HG02763 (cell line): ENCODE data around the gene PEMT.
"Not testable (repeated sequence)": the region's sequence is repeated elsewhere in the genome, so short reads cannot be mapped to it uniquely, and the experiment has no call there.

Source experiments
- ATAC-seq: cut with Tn5 transposase; IDR thresholded peaks from one replicate; pipeline ENCODE4 v1.9.1; 2021; ENCODE audit warnings: mild to moderate bottlenecking, moderate library complexity; ENCODE audit not compliant: unreplicated experiment

PEMT gene

DNA sequence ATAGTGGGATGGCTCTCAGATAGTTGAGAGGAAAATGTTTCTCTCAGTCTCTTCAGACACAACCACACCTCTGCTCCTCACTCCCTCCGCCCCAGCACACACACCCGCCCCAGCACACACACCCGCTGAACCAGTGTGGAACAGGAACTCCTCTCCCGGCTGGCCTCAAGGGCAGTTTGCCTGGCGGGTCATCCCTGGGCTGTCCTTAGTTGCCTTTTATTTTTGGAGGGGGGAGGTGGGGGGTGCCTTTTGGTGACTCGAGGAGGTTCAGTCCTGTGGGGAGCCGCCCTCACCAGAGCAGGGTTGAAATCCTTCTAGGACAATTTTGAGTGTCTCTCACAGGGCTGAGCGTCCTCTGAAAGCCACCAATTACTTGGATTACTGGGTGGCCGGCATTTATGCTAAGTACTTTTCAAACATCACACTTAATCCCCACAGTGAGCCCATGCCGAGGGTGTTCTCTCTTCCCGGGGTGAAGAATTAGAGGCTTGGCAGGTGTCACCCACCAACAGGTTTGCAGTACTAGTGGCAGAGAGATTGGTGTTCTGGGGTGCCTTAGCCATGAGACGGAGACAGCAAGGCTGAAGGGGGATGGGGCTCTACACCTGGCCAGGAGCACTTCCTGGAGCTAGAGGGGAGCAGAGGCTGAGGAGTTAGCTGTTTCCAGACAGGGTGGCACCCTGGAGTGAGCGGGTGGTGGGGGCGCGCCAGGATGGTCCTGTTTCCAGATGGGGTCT lies 98.1 kb downstream of the PEMT start:
- no peak for ATAC-seq

DNA sequence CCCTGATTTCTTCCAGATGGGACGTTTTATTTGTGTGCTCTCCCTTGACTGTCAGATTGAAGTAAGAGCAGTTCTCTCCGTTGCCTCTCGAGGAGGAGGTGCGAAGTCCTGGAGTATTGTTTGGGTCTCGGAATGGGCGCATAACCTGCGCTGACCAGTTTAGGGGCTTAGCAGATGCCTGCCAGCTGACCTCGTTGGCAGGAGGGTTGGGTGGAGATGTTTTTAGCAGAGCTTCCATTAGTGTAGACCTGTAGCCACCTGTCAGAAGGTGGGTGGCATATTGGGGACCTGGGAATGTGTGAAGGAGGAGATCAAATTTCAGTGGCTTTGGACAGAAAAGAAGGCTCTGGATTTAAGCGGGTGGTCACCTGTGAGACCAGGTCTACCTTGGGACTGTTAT lies 98.9 kb downstream of the PEMT start:
- no peak for ATAC-seq

DNA sequence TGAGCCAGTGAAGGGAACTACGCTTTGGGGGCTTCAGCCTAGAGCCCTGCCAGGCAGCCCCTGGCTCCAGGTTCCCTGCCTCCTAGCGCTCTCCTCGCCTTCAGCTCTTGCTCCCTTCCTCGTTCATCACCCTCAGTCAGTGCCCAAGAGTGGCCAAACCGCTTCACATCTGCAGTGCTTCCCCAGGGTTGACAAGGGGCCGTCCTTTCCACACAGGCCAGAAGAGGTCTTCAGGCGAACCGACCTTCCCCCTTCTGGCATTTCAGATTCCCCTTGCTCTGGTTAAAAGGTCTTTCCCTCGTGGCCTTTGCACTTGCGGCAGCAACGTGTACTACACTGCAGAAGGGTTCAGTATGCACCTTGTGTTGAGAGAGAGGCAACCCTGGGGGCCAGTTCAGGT lies 99.4 kb downstream of the PEMT start:
- ATAC-seq = no peak

DNA sequence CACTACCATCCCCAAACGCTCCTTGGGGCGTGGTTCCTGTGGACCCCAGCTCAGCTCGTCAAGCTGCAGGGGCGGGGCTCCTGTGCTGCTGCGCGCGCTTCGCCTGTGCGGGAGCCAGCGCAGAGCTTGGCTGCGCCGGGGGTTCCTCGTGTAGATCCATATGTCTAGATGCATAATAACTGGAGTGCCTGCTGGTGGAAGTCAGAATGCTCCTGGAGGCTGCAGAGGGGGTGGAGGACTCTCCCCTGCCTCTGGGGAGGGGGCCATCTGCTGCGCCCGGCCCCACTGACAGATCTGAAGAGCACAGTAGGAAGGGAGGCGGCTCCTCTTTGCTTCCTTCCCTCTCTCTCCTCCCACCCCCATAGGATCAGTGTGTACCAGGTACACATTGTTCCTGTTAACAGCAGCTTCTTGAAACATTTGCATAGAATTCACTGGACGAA lies 99.9 kb downstream of the PEMT start:
- ATAC-seq = no peak

DNA sequence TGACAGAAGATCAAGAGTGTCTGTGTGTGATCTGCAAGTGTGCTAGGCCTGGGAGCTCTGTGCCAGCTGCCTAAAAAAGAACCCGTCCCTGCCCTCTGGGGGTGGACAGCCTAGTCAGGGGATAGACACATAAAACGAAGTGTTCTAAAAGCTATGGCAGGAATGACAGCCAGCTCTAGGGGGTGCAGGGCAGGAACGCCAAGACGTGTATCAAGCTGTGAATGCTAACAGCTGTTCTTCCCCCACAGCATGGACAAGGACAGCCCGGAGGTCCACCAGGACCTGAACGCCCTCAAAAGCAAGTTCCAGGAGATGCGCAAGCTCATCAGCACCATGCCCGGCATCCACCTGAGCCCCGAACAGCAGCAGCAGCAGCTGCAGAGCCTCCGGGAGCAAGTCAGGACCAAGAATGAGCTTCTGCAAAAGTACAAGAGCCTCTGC lies 100.5 kb downstream of the PEMT start:
- ATAC-seq = no peak

DNA sequence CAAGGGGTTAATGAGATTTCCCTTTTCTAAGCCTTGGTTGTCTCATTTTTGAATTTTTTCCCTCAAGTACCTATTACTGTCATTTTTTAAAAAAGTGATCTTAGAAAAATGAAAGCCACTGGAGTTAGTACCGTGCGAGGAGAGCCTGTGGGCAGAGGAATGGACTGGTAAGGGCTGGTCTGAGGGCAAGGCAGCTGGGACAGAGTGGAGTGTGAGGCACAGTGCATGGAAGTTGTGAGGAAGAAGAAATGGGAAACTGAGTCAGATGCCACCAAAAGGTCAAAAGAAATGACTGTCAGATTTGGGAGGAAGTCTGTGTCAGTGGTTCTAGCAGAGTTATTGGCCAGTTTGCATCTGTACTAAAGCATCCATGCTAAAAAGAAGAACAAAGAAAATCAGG lies 103.5 kb downstream of the PEMT start:
- no peak for ATAC-seq

DNA sequence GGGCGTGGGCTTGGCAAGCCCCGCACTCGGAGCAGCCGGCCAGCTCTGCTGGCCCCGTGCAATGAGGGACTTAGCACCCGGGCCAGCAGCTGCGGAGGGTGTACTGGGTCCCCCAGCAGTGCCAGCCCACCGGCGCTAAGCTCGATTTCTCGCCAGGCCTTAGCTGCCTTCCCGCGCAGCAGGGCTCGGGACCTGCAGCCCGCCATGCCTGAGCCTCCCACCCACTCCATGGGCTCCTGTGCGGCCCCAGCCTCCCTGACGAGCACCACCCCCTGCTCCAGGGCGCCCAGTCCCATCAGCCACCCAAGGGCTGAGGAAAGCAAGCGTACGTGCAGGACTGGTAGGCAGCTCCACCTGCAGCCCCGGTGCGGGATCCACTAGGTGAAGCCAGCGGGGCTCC lies 105.1 kb downstream of the PEMT start:
- ATAC-seq = not testable (repeated sequence)

DNA sequence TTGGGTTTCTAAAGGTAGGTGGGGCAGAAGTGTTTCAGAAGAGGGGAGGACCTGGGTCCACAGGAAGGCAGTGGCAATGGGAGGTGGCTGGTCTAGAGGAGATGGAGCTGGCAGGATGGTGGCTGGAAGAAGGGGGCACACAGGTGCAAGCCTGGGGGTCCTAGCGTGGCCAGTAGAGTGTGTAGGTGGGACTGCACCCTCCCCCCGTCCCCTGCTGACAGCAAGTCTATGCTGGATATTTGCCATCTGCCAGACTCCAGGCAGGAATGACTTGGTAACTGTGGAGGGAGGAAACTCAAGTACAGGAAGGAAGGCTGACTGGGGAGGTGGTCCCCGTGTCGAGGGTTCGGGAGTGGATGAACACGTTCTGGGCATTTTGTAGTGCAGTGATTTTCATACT lies 106.1 kb downstream of the PEMT start:
- ATAC-seq = no peak

DNA sequence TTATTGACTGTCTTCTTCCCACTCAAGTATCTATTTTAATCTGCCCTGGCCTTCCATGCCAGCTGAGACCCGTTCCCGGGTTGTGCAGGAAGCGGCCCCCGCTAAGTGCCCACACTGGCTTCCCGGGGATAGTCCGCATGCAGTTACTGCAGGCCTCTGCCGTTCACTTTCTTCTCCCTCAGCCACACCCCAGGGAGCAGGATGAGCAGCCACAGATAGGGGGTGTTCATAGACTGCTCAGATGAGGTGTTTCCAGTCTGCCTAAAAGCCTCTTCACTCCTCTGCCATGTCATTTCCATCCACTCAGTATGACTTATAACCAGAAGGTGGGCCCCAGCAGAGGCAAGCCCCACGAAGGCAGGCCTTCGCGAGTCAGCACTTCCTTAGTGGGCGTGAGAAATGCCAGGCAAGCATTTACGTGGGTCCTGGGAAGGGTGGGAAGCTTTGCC lies 107.0 kb downstream of the PEMT start:
- ATAC-seq = no peak

DNA sequence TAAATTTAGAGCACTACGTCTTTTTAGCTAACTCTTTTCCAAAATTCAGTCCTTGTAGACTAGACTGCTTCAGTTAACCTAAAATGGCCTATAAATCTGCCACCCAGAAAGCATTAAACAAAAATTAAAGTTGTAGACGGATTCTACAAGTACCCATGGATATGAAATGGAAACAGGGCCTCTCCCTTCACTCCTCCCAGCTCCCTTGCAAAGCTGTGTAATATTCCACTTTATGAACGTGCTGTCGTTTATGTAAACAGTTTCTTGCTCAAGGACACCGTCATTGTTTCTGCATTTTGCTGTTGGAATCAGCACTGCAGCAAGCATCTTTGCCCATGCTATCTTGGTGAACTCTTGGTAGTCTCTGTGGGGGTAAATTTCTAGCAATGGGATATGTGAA lies 109.6 kb downstream of the PEMT start:
- ATAC-seq = no peak

DNA sequence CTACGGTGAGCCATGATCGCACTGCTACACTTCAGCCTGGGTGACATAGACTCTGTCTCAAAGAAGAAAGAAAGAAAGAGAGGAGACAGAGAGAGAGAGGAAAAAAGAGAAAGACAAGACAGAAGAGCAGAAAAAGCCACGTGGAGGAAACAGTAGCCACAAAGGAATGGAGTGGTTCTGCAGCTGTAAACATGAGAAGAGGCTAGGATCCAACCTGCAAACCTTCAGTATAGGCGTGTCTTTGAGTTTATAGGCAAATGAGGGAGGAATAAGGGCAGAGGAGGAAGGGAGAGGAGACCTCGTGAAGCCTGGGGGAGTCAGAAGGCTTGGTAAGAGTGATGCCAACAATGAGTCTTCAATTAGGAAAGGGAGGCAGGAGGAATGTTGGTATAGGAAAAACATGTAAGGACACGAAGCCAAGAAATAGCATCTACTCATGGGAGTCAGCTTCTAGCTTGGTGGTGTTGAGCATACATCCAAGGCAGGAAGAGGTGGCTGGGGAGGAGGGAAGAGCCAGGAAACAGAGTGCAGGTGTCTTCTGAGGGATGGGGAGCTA lies 110.8 kb downstream of the PEMT start:
- no peak for ATAC-seq

DNA sequence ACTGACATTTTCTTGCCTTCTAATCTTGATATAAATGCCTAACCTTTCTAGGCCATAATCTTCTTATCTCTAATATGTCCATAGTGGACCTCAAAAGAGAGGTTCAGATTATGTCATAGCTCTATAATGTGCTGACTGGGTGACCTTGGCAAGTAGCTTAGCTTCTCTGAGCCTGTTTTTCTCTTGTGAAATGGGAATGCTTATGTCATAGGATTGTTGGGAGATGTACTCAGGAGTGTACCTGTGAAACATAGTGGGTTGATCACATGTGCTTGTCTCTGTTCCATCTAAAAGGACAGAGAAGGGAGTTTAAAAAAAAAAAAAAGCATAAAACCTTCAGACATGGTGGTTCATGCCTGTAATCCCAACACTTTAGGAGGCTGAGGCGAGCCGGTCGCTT lies 112.3 kb downstream of the PEMT start:
- no peak for ATAC-seq

DNA sequence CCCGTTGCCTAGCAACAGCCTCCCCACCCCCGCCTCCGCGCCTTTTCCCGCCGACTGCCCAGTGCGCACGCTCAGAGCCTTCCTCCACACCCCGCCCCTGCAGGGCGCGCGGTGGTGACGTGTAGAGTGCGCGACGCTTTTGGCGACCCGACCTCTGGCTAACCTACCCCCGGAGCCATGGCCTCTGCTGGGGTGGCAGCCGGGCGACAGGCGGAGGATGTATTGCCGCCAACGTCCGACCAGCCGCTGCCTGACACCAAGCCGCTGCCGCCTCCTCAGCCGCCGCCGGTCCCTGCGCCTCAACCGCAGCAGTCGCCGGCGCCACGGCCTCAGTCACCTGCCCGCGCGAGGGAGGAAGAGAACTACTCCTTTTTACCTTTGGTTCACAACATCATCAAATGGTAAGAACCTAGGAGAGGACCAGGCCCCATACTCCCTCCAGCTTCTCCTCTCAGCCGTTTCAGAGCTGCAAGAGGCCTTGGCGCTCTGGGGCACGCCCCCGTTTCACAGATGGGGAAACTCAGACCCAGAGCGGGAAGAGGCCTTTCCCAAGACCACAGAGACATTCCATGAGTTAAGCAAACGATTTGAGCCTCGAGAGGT lies 114.5 kb downstream of the PEMT start, which contains the start of gene MED9:
MED9 (plus strand) TSS at position 136 of the 603 bp plus-strand sequence; CDS start at position 178, 42 bp downstream.
- ATAC-seq = peak; percentile 77

DNA sequence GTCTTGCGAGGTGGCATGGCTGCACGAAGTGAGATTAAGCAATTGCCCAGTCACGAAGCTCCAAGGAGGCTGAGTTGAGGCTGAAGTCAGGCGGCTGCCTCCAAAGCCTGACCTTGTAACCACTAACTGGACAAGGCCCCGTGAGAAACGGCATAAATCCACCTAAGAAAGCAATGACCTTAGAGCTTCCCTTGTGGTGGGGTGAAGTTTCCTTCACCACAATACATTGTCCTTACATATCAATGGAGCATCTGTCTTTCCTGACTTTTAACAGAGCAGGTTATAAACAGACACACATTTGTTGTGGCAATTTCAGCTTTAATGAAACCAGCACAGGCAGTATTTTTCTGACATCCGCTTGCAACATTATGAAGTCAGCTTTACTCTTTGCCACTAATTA lies 117.2 kb downstream of the PEMT start:
- ATAC-seq = no peak

DNA sequence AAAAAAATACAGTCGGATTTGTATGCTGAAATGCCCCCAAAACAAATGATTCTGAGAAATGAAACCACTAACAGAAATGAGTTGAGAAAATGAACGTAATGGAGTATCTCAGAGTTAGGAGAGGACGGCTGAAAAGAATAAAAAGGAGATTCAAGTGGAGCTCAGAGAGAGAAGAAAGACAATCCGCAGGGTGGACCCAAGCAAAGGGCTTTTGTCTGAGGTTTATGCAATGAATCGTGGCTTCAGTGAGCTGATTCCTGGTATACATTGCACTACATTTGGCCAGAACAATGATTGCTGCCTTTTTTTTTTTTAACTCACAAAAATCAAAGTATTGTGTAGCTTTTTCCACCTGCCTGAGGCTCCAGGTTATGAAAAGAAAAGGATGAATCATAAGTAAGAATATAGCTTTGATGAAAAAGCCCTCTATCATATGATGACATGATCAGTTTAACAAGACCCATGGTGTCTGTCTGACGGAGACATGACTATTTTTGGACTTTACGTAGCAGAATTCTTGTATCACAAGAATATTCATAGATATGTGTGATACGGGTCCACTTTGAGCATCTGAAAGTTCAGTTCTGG lies 119.1 kb downstream of the PEMT start:
- ATAC-seq = no peak

DNA sequence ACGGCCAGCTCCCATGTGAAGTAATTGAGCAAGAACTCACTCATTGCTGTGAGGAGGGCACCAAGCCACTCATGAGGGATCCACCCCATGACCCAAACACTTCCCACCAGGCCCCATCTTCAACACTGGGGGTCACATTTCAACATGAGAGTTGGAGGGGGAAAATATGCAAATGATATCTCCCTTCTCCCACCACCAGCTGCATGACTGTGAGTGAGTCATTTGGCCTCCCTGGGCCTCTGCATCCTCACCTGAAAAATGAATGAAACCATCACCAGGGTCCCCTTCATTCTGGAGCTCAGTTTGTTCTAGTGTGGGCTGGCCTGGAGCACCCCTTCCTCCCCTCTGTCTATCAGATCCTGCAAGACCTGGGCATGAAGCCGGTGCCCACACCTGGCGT lies 121.5 kb downstream of the PEMT start:
- no peak for ATAC-seq

DNA sequence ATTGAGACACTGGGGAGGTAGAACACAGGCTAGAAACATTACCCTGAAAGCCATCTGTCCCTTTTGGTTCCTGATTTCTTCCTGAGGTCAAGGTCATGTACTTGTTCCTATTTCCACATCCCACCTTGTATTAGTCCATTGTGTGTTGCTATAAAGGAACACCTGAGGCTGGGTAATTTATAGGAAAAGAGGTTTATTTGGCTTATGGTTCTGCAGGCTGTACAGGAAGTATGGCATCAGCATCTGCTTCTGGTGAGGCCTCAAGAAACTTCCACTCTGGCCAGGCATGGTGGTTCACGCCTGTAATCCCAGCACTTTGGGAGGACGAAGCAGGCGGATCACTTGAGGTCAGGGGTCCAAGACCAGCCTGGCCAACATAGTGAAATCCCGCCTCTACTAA lies 122.2 kb downstream of the PEMT start:
- ATAC-seq = no peak

DNA sequence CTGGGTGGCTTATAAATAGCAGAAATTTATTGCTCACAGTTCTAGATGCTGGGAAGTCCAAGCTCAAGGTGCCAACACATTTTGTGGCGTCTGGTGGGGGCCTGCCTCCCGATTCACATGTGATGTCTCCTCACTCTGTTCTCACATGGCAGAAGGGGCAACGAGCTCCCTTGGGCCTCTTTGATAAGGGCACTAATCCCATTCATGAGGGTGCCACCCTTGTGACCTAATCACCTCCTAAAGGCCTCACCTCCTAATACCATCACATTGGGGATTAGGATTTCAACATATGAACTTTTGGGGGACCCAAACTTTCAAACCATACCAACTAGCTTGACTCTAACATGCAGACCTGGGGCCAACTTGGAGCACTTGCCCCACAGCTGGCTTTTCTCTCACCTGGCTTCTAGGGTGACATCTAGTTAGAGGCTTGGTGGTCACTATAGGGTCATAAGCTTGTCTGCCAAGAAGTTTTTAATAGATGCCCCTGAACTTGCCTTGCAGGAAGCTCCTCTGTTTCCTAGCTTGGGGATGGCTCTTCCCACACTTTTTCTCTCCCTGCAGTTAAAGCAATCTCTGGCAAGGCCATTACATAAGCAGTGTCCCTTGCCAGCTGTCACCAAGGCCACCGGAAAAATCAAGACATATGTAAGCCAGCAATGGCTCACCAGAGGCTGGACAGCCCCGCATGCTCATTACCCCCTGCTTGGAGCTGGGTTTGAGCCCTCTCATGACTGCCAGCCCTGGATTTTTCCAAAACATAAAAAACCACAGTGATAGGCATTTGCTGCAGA lies 123.1 kb downstream of the PEMT start:
- no peak for ATAC-seq

DNA sequence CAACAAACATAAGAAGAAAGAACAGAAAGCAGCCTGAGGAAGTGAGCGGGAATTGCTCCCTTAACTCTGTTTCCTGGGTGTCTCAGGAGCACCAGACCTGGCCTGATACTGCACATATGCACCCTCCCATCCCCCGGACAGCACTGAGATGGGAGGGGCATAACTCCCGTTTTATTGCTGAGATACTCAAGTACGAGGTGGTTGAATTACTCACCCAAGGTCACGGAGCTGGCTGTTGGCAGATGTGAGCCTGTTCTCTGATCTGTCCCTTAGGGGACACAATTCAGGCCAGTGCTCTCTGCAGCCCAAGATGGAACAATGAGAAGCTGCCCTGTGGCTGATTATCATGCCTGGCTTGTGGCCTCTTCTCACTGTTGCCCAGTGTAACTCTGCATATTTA lies 123.8 kb downstream of the PEMT start:
- no peak for ATAC-seq

DNA sequence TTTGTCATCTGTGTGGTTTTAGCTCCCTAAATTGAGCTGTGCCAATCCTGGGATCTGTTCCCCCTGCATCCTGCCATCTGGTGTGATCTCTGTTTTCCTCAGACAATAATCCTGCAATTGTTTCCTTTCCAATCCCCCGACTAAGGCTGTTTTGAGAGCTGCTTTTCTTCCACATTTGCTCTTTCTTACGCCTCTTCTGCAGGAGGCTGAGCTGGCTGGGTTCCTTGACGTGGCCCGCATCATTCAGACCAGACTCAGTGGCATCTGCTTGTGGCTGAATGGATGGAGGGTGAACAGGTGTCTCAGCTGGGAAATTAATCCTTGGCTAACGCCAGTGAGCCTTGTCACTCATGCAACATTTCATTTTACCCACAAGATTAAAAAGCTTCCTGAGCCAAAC lies 124.5 kb downstream of the PEMT start:
- ATAC-seq = no peak

DNA sequence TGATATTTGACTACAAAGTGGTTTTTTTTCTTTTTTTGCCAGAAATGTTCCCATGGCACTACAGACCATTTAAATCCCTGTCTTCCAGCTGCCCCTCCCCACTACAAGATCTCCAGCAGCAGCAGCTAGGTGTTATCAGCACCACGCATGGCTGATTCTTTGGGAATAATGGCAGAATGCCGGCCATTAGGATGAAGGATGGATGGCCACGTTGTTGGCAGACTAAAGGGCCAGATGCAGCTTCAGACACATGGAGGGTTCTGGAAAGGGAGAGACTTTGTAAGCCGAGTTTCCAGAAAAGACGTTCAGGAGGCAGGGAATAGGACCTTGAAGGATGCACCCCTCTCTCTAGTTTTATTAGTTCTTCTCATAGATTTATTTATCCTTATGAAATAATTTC lies 125.0 kb downstream of the PEMT start:
- no peak for ATAC-seq
